HG03097 (cell line): ENCODE measurements around the gene CENPM.
"Not testable (repeated sequence)": the region's sequence is repeated elsewhere in the genome, so short reads cannot be mapped to it uniquely, and the experiment has no call there.

ENCODE experiments used
- ATAC-seq: cut with Tn5 transposase; IDR thresholded peaks from one replicate; pipeline ENCODE4 v1.9.1; 2021; ENCODE audit not compliant: unreplicated experiment, low FRiP score

CENPM gene

GRCh38 chr22:41966607-41967240 lies 19.8 kb upstream of the CENPM start:
- ATAC-seq = no peak

- ATAC-seq = no peak
Observed at GRCh38 chr22:41966225-41966606, 19.3 kb upstream of the CENPM start.

GRCh38 chr22:41964112-41964491 lies 17.1 kb upstream of the CENPM start:
- ATAC-seq = no peak

- ATAC-seq = no peak
Observed at GRCh38 chr22:41963453-41964111, 16.6 kb upstream of the CENPM start.

- ATAC-seq = peak; percentile 20
Observed at GRCh38 chr22:41957941-41958556, 11.1 kb upstream of the CENPM start.

GRCh38 chr22:41952713-41953112 lies 5.8 kb upstream of the CENPM start:
- no peak for ATAC-seq

GRCh38 chr22:41951898-41952474 lies 5.0 kb upstream of the CENPM start, which contains the start of gene SMIM45:
SMIM45 (plus strand) TSS chr22:41952150.
- ATAC-seq = no peak

GRCh38 chr22:41949297-41949965 lies 2.5 kb upstream of the CENPM start:
- no peak for ATAC-seq

- ATAC-seq = not testable (repeated sequence)
Observed at GRCh38 chr22:41948928-41949296, 2.0 kb upstream of the CENPM start.

GRCh38 chr22:41948142-41948541 lies 1.2 kb upstream of the CENPM start:
- ATAC-seq = no peak

GRCh38 chr22:41947424-41948080 lies 600 bp upstream of the CENPM start:
- no peak for ATAC-seq

GRCh38 chr22:41943661-41944209 lies 3.2 kb downstream of the CENPM start:
- no peak for ATAC-seq

GRCh38 chr22:41940832-41941765 lies 5.9 kb downstream of the CENPM start:
- peak; percentile 33 for ATAC-seq

GRCh38 chr22:41939981-41940831 lies 6.7 kb downstream of the CENPM start:
- peak; percentile 42 for ATAC-seq

- no peak for ATAC-seq
Observed at GRCh38 chr22:41936894-41937169, 10.1 kb downstream of the CENPM start.

- no peak for ATAC-seq
Observed at GRCh38 chr22:41935509-41935908, 11.4 kb downstream of the CENPM start.

- ATAC-seq = no peak
Observed at GRCh38 chr22:41935015-41935351, 12.0 kb downstream of the CENPM start.

GRCh38 chr22:41934284-41935014 lies 12.5 kb downstream of the CENPM start:
- no peak for ATAC-seq
